Type B pancreatic cell (in vitro differentiated cells): ENCODE measurements around the gene AP2A2. TPM values are rescaled to one million over a fixed set of nuclear protein-coding genes. Genes with fewer than 3 reads are reported as not detected.

Source experiments
- DNase-seq: peaks from one replicate; pipeline ENCODE4 v3.0.0; 2021; ENCODE audit warnings: mixed read lengths; ENCODE audit not compliant: unreplicated experiment; ENCODE audit errors: extremely low spot score
- H3K27ac Mint-ChIP-seq: 2 replicates; pipeline ENCODE4 v1.8.0; 2021; ENCODE audit warnings: mild to moderate bottlenecking, mixed read lengths
- H3K27me3 Mint-ChIP-seq: 2 replicates; pipeline ENCODE4 v1.8.0; 2021; ENCODE audit warnings: mixed read lengths
- H3K36me3 Mint-ChIP-seq: 2 replicates; pipeline ENCODE4 v1.8.0; 2021; ENCODE audit warnings: mixed read lengths
- H3K4me1 Mint-ChIP-seq: one replicate; pipeline ENCODE4 v1.8.0; 2021; ENCODE audit warnings: mixed read lengths; ENCODE audit not compliant: unreplicated experiment
- H3K4me3 Mint-ChIP-seq: 2 replicates; pipeline ENCODE4 v1.8.0; 2021; ENCODE audit warnings: mild to moderate bottlenecking, mixed read lengths
- H3K9me3 Mint-ChIP-seq: 2 replicates; pipeline ENCODE4 v1.8.0; 2021; ENCODE audit warnings: mixed read lengths
- total RNA-seq: library from RNA; stranded (reverse); gene quantifications from 2 replicates; pipeline ENCODE4 v1.2.1, GENCODE V29; 2021; ENCODE audit warnings: low replicate concordance
- TF ChIP-seq, protein P1 (sequence below): fragments of 200-600 bp; sonication (generic); conservative IDR thresholded peaks from 2 replicates; pipeline ENCODE4 v1.5.0; 2021; ENCODE audit warnings: antibody characterized with exemption, mild to moderate bottlenecking

AP2A2 gene
- total RNA-seq, 1 donor from 2014 or later: 109 TPM

DNA sequence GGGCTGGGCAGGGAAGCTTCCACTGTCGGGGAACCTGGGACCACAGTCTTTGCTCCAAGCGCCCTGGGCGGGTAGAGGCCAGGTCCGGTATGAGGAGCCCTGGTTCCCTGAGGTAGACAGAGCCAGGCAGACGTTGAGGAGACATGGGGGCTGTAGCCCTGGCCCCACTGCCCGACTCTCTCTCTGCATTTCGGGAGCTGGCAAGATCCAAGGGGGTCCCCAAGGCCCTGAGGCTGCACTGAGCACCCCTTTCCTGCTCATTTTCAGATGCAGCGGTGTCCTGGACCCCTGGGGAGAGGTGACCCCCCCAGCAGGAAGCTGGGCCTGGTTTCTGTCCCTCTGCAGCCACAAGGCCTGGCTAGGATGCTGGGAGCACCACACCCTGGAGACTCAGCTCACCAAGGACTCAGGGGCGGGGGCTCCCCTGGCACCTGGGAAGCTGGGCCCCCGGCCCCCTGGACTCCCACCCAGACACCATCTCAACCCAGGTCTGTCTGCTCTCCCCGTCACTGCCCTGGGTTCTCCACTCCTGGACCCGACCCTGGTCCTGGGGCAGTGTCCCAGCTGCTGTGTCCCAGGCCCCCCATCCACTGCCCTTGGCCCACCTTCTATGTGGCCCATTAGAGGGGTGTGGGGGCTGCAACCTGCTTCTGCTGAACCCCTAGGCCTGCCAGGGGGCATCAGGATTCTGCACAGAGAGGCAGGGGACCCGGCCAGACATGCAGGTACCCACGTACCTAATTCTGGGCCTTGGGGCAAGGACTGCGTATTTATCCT lies 125.9 kb downstream of the AP2A2 start:
- no peak for DNase-seq
- Mint-ChIP-seq H3K9me3 (no peaks in the 10 kb centered on the region), H3K36me3 (no peaks in the 10 kb centered on the region), H3K27ac (no peak overlapping the region), H3K27me3 (peaks cover 7% of the 10 kb centered on the region), H3K4me1 (peaks cover 4% of the 10 kb centered on the region), H3K4me3 (no peak overlapping the region)
- TF ChIP-seq, protein P1, sequence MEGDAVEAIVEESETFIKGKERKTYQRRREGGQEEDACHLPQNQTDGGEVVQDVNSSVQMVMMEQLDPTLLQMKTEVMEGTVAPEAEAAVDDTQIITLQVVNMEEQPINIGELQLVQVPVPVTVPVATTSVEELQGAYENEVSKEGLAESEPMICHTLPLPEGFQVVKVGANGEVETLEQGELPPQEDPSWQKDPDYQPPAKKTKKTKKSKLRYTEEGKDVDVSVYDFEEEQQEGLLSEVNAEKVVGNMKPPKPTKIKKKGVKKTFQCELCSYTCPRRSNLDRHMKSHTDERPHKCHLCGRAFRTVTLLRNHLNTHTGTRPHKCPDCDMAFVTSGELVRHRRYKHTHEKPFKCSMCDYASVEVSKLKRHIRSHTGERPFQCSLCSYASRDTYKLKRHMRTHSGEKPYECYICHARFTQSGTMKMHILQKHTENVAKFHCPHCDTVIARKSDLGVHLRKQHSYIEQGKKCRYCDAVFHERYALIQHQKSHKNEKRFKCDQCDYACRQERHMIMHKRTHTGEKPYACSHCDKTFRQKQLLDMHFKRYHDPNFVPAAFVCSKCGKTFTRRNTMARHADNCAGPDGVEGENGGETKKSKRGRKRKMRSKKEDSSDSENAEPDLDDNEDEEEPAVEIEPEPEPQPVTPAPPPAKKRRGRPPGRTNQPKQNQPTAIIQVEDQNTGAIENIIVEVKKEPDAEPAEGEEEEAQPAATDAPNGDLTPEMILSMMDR: peak; percentile 6

DNA sequence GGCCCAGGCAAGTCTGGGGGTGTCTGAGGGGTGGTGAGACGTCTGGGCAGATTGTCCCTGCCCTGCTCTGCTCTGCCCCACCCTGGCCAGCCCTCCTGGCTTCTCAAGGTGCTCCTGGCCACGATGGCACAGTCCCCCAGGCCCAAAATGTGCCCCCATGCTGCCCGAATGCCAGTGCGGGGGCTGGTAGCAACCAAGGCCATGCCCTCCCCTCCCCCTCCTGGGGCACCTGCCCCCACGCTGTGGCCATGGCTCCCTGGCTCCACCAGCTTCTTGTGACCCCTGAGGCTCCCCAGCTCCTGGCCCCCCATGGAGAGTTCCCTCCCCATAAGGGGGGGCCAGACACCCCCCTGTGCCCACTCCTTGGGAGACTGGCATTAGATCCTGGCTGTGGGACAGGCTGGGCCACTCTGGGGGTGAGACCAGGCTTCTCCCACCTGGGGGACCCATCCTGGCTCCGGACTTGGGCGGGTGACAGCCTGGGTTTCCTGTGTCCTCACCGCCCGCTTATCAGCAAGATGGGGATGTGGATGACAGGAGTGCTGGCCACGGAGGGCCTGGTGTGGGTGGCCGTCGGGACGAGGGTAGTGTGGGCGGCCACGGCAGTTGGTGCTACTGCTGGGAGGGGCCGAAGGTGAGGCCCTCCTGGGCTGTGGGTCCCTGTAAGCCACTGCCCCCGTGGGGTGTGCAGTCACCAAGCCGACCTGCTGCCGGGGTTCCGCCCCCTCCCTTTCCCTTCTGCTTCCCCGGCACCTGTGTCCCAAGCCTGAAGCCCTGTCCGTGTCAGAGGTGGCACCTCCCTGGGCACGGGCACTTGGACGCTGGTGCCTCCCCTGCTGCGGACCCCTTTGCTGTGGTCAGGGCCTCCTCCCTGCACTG lies 126.7 kb downstream of the AP2A2 start:
- DNase-seq: no peak
- TF ChIP-seq, protein P1: no peak
- Mint-ChIP-seq H3K4me1 (peaks cover 4% of the 10 kb centered on the region), H3K36me3 (no peaks in the 10 kb centered on the region), H3K27ac (no peak overlapping the region), H3K27me3 (peaks cover under 1% of the 10 kb centered on the region), H3K9me3 (no peaks in the 10 kb centered on the region), H3K4me3 (no peak overlapping the region)

DNA sequence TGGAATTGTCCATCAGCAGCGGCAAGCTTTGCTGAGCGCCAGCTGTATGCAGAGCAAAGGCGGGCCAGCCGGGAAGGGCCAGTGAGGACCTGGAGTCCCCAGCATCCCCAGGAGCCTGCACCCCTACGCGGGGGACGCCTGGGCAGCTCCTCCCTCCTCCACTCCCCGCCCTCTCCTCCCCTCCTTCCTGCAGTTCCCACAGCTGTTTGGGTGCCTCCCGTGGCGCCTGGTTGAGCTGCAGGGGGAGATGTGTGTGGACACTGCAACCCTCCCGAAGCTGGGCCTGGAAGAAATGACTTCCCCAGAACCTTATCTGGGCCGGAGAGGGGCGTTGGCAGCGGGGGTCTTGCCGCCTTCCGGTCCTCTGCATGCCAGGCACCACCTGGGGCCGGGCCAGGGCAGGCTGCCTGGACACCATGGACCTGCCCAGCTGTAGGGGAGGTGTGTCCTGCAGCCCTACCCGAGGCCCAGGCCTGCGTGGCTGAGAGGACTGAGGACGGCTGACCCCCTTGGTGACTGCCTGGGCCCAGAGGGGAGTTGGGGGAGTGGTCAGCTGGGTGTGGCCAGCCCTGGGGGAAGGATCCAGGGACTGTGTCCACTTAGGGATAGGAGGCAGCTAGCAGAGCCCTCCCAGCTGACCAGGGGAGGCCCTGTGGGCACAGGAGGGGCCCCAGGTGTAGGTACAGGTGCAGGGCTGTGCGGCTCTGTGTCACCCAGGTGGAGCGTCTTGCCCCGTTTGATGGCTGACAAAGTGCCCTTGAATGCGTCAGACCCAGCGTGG lies 127.6 kb downstream of the AP2A2 start:
- Mint-ChIP-seq H3K27ac (no peak overlapping the region), H3K36me3 (no peaks in the 10 kb centered on the region), H3K9me3 (no peaks in the 10 kb centered on the region), H3K4me1 (peaks cover 4% of the 10 kb centered on the region), H3K27me3 (no peaks in the 10 kb centered on the region), H3K4me3 (no peak overlapping the region)
- no peak for DNase-seq
- TF ChIP-seq, protein P1: no peak

DNA sequence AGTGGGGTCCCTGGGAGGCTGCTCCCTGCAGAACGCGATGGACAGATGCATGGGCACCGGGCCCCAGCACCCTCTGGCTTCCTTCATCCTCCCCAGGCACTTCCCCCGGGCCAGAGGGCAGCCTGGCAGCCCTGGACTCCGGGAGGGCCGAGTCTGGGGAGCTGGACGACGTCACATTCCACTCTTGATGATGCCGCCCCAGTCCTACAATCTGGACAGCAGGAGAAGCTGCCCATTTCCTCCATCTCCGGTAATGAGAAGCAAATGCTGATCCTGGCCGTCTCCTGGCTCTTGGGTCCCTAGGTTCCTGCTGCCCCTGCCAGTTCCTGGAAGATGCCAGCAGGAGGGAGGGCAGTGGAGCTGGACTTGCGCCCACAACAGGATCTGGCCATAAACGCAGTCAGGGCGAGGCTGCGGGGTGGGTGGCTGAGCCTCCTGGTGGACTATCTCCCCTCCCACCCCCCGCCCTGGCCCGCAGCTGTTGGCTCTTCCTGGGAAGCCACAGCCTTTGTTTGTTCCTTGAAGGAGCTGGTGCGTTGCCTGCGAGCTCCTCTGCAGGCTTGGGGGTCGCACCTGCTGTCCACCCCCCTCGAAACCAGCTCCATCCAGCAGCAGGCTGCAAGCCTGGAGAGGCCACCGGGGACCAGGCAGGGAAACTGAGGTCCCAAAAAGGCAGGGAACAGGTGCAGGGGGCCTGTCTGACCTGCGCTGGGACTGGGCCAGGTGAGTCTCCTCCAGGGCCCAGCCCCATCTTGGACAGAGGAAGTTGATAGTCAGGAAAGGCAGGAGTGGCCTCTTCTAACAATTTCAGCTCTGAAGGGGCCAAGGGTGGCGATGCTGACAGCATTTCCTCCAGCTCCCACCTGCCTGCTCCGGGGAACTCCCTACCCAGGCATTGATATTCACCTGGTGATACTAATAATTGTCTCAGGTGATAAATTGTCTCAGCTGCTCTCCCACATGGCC lies 128.8 kb downstream of the AP2A2 start:
- TF ChIP-seq, protein P1: no peak
- peaks cover 4% of the 10 kb centered on the region for H3K4me1 Mint-ChIP-seq
- H3K36me3 Mint-ChIP-seq: no peaks in the 10 kb centered on the region
- no peaks in the 10 kb centered on the region for H3K27me3 Mint-ChIP-seq
- H3K4me3 Mint-ChIP-seq: no peak overlapping the region
- H3K9me3 Mint-ChIP-seq: no peaks in the 10 kb centered on the region
- H3K27ac Mint-ChIP-seq: no peak overlapping the region
- DNase-seq: no peak
